Measurements from ENCODE around the gene PWP1.

GRCh38 chr12:107641154-107641553 is 44.4 kb upstream of the PWP1 start:
- TF ChIP-seq CTCF (conservative IDR thresholded peaks at IDR 0.05; ENCODE audit: low read depth in 2 of 2) (no peak), POLR2AphosphoS5 (IDR thresholded peaks at IDR 0.05; ENCODE audit: low read depth) (no peak), EZH2 (IDR thresholded peaks at IDR 0.05; ENCODE audit: low read depth, unreplicated experiment) (no peak), REST (IDR thresholded peaks at IDR 0.05; ENCODE audit: unreplicated experiment) (no peak), JUNB (IDR thresholded peaks at IDR 0.05; ENCODE audit: unreplicated experiment) (no peak), EZH2phosphoT487 (IDR thresholded peaks at IDR 0.05; ENCODE audit: unreplicated experiment) (no peak), CREB1 (CRISPR knock-in tag; IDR thresholded peaks at IDR 0.05; ENCODE audit: low read depth) (no peak), ETS1 (IDR thresholded peaks at IDR 0.05) (no peak), NANOG (IDR thresholded peaks at IDR 0.05; ENCODE audit: borderline replicate concordance) (no peak)

Measured in GM23338 (cell line).